AG09319 (cell line): ENCODE measurements around the gene GALNT2.

Source experiments
- DNase-seq: peaks from one replicate; pipeline ENCODE4 v3.0.0-alpha.2; 2010; ENCODE audit warnings: low read depth; ENCODE audit errors: extremely low read depth
- TF ChIP-seq, protein P1 (sequence below): IDR thresholded peaks from 2 replicates; pipeline ENCODE4 v1.5.1; 2011; ENCODE audit warnings: low read depth, mild to moderate bottlenecking, inconsistent platforms, low read length, moderate library complexity

Gene GALNT2

DNA sequence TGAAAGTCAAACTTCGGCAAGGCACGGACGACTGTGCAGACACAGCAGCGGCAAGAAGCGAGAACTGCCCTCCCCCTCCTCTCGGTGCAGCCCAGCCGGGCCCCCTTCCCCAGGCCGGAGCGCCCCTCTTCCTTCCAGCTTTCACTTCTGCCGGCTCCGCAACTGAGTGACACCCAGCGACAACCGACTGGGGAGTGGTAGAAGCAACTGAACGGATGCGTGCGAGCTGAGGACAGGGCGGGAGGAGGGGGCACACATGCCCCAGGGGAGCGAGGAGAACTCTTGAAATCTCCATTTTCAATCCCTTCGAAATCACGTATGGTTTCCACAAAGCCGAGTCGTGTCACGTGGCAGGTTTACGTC lies 212.5 kb downstream of the GALNT2 start:
- TF ChIP-seq, protein P1, sequence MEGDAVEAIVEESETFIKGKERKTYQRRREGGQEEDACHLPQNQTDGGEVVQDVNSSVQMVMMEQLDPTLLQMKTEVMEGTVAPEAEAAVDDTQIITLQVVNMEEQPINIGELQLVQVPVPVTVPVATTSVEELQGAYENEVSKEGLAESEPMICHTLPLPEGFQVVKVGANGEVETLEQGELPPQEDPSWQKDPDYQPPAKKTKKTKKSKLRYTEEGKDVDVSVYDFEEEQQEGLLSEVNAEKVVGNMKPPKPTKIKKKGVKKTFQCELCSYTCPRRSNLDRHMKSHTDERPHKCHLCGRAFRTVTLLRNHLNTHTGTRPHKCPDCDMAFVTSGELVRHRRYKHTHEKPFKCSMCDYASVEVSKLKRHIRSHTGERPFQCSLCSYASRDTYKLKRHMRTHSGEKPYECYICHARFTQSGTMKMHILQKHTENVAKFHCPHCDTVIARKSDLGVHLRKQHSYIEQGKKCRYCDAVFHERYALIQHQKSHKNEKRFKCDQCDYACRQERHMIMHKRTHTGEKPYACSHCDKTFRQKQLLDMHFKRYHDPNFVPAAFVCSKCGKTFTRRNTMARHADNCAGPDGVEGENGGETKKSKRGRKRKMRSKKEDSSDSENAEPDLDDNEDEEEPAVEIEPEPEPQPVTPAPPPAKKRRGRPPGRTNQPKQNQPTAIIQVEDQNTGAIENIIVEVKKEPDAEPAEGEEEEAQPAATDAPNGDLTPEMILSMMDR: no peak
- DNase-seq: no peak

DNA sequence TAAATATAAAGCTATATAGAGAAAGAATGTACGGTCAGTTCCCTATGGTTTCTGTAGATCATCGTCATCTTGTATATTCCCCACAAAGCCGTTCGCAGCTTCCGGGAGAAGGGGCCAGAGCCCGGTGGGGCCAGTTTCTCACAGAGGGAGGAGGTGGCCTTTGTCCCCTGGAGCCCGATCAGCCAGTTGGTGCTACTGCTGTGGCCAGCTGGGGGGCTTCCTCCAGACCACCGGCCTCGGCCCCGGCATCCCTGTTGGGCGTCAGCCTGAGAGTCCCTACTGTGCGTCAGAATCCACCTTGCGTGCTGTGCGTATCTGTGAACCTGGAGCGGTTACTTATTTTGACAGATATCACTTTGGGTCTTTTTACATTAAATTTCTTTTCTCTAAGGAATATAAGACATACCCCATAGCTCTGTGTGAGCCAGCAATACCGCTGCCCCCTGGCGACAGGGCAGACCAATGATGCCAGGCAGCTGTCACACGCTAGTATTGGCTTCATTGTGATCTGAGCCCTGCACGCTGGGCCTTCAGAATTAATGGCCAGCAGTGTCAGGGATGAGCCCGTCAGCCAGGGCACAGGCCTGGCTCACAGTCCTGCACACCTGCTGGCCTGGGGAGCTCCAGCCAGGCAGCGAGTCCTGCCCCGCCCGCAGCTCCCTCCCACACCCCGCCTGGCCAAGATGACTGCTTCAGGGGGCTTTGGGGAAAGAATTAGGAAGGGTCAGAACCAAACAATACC lies 213.2 kb downstream of the GALNT2 start:
- TF ChIP-seq, protein P1: no peak
- no peak for DNase-seq

DNA sequence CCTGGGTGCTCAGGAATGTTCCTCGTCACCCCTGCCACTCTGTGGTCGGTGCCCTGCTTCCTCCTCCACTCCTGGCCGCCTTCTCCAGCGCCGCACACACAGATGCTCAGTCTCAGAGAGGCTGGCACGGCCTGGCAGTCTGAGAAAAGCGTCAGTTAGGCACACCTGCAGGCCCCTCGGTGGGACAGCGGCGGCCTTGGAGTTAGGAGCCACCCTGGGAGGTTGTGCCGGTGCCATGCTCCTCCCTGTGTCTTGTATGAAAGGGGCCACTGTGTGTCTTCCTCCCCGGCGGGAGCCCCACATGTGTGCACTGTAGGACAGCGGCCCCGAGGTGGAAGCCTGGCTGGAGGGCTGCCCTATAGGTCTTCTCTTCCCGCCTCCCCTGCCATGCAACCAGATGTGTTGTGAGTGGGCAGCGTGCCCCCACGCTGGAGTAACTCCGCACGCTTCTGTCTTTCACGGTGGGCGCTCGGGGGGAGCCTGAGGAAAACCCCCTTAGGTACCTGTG lies 213.9 kb downstream of the GALNT2 start:
- TF ChIP-seq, protein P1: no peak
- DNase-seq: no peak

DNA sequence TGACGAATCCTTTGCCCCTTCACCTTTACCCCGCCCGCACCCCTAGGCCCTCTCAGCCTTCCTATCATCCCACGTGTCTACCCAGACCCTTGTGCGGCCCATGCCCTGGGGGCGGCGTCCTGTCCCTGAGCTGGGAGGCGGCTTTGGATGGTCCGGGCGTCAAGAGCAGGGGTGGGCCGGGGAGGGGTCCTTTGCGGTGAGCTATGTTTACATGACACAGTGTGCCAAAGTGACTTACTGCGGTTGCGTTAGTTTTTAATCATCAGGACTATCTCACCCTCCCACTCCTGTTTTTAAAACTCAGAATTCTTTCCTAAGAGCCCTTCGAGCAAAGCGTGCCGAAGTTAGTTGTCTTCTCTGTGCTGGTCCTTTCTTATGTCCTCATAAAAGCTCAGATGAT lies 214.5 kb downstream of the GALNT2 start:
- DNase-seq: no peak
- TF ChIP-seq, protein P1: no peak

DNA sequence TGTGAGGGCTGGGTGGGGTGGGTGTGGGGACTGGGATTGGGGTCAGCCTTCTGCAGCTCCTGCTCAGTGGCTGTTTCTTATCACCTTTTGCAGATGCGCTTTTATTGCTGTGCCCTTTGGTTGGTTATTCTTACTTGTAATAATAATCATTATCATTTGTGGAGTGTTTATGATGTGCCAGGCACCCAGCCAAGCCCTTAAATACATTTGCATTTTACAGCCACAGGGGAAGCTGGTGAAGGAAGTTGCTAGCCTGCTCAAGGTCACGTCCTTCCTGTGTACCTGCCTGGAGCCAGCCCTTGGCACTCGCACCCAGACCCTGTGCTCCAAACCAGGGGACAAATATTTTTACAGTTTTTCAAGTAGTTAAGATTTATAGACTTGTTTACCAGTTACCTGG lies 215.1 kb downstream of the GALNT2 start:
- TF ChIP-seq, protein P1: no peak
- no peak for DNase-seq

DNA sequence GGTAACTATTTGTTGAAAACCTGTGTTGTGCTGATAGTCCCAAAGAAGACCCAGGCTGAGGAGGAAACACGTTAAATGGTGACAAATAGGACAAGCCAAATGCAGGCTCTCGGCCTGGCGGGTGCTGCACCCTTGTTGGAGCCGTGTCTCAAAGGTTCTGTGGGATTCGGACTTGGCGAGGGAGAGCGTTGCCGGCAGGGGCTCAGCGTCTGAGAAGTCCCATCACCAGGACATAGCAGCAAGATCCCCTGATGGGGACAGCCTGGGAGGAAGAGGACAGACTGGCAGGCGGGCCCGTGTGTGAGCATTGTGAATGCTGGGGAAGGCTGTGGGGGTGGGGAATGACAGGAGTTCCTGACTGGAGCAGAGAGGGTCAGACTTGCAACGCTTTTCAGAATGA lies 216.6 kb downstream of the GALNT2 start:
- TF ChIP-seq, protein P1: no peak
- DNase-seq: no peak

DNA sequence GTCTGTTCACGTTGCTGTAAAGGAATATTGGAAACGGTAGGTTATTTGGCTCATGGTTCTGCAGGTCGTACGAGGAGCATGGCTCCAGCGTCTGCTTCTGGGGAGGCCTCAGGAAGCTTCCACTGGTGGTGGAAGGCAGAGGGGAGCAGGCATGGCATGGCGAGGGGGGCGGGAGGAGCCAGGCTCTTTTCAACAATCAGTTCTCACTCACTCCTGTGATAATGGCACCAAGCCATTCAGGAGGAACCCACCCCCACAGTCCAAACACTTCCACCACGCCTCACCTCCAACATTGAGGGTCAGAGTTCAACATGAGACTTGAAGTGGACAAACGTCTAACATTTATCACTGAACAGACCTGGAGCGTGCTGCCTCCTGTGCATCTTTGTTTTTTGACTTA lies 217.9 kb downstream of the GALNT2 start:
- DNase-seq: no peak
- TF ChIP-seq, protein P1: no peak
